ENCODE measurements around the gene STPG4.
A peak's percentile ranks its signal among the peaks of the same experiment; 100 is the strongest.

Gene STPG4

DNA sequence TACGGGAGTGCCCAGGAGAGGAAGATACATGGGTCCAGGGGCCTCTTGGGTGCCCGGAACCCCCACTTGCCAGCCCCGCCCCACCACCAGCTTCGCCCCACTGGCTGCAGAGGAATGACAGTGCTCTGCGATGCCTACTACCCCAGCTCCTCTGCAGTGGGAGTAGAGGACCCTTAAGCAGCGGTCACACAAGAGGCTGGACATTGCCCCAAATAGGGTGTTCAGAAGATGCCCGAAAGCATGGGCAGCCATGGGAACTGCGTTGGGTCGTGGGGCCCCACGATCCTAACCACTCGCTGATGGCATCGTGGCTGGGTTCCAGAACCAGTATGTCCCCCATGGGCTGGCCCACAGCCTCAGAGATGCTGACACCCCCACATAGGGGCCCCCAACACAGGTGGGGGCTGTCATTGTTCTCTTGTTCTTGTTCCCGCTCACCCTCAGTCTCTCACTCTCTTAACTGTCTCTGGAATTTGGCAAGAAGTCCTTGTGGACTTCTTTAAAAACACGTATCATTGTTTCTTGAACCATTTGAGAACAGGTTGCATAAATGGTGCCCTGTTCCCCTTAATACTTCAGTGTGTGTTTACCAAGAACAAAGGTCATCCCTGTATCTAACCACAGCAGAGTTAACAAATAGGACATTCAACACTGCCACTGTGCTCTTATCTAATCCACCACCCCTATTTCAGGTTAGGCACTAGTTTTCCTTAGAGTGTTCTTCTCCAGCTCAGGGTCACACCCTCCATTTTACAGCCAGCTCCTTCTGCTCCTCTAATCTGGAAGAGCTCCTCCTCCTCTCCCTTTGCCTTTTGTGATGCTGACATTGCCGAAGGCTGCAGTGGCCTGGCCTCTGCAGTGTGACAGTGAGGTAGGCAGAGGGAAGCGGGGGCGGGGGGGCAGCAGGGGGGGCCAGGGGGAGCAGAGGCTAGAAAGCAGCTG, 76.3 kb downstream of the STPG4 start:
- ATAC-seq = no peak
- TF ChIP-seq ZNF70 (CRISPR knock-in tag; IDR thresholded peaks at IDR 0.05) = peak; percentile 98
- TF ChIP-seq ZFP3 (CRISPR knock-in tag; IDR thresholded peaks at IDR 0.05) = no peak
- no peak for TF ChIP-seq OSR1 (CRISPR knock-in tag; IDR thresholded peaks at IDR 0.05)
- TF ChIP-seq ZNF565 (CRISPR knock-in tag; conservative IDR thresholded peaks at IDR 0.05; ENCODE audit: low read depth) = no peak

DNA sequence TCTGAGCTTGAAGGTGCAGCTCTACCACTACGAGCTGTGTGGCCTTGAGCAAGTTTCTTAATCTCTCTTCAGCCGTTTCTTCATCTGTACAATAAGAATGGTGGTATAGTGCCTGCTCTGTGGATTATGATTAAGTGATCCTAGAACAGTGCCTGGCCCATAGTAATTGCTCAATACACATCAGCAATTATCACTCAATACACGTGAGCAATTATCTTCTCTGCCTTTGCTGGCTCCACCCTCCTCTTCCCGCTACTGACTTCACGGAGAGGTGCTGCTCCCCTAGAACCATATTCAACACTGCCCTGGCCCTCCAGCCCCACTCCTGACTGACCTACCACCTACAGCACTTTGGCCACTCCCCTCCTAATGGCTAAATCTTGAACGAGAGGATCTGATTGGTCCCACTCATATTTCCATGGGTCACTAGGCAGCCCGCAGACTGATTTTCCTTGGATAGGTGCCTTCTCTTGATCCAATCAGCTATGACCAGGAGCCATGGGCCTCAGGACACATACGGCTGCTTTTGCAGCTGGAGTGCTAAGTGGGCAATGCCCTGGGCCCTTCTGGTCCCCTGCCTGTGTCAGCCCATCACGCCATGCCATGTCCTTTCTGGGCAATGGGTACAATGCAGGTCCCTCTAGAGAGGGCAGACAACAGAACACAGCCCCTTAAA, 77.5 kb downstream of the STPG4 start:
- TF ChIP-seq GLIS3 (CRISPR knock-in tag; IDR thresholded peaks at IDR 0.05) (no peak), ZC3H10 (CRISPR knock-in tag; IDR thresholded peaks at IDR 0.05) (no peak)
- TF ChIP-seq, protein P1, sequence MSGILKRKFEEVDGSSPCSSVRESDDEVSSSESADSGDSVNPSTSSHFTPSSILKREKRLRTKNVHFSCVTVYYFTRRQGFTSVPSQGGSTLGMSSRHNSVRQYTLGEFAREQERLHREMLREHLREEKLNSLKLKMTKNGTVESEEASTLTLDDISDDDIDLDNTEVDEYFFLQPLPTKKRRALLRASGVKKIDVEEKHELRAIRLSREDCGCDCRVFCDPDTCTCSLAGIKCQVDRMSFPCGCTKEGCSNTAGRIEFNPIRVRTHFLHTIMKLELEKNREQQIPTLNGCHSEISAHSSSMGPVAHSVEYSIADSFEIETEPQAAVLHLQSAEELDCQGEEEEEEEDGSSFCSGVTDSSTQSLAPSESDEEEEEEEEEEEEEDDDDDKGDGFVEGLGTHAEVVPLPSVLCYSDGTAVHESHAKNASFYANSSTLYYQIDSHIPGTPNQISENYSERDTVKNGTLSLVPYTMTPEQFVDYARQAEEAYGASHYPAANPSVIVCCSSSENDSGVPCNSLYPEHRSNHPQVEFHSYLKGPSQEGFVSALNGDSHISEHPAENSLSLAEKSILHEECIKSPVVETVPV (CRISPR knock-in tag; IDR thresholded peaks at IDR 0.05) = no peak
- no peak for ATAC-seq

DNA sequence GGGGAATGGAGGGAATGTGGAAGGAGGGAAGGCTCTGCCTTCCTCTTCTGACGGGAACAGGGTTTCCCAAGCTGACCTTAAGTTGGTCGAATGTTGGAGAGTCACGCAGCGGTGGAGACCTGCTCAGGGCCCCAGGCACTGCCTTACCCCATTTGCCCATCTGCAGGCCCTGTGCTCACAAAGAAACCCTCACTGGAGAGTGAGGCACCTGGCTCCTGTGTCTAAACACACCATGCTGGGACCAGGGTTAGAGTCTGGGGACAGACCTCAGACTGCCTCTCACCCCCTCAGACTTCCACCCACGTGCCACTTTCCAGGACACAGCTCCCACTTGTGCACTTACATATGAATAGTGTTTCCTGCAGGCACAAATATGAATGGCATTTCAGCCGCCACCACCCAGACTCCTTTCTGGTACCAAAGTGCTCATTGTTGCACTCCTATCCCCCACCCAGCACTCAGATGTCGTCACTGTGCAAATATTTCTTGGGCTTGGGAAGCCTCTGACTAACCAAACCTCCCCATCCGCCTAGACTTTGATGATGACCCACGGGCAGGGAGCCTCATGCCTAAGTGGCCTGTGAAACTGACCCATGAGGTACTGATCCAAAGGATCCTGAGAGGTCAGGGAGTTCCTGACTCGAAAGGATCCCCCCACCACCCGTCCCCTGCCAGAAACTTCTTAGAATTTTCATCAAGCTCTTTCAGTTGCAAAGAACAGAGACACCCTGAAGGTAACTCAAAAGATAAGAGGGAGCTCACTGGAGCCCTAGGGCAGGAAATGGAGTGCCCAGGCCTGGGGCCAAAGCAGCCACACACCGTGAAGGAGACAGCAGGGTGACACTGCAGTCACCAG, 78.3 kb downstream of the STPG4 start:
- no peak for TF ChIP-seq PPARA (CRISPR knock-in tag; IDR thresholded peaks at IDR 0.05; ENCODE audit: borderline replicate concordance)
- no peak for TF ChIP-seq ZNF8 (CRISPR knock-in tag; IDR thresholded peaks at IDR 0.05)
- TF ChIP-seq CSDC2 (CRISPR knock-in tag; IDR thresholded peaks at IDR 0.05) = peak; percentile 80
- TF ChIP-seq, protein P1 (CRISPR knock-in tag; IDR thresholded peaks at IDR 0.05) = 0 out of 2 replicates have a peak, but pooled peaks have one; percentile 34
- peak; percentile 46; the same call in 1 of the 2 replicates for TF ChIP-seq GLIS3 (CRISPR knock-in tag; IDR thresholded peaks at IDR 0.05)
- no peak for TF ChIP-seq ZNF70 (CRISPR knock-in tag; IDR thresholded peaks at IDR 0.05)
- TF ChIP-seq ISL1 (CRISPR knock-in tag; IDR thresholded peaks at IDR 0.05) = peak; percentile 62
- TF ChIP-seq ZNF565 (CRISPR knock-in tag; conservative IDR thresholded peaks at IDR 0.05; ENCODE audit: low read depth) = no peak
- TF ChIP-seq, protein P2, sequence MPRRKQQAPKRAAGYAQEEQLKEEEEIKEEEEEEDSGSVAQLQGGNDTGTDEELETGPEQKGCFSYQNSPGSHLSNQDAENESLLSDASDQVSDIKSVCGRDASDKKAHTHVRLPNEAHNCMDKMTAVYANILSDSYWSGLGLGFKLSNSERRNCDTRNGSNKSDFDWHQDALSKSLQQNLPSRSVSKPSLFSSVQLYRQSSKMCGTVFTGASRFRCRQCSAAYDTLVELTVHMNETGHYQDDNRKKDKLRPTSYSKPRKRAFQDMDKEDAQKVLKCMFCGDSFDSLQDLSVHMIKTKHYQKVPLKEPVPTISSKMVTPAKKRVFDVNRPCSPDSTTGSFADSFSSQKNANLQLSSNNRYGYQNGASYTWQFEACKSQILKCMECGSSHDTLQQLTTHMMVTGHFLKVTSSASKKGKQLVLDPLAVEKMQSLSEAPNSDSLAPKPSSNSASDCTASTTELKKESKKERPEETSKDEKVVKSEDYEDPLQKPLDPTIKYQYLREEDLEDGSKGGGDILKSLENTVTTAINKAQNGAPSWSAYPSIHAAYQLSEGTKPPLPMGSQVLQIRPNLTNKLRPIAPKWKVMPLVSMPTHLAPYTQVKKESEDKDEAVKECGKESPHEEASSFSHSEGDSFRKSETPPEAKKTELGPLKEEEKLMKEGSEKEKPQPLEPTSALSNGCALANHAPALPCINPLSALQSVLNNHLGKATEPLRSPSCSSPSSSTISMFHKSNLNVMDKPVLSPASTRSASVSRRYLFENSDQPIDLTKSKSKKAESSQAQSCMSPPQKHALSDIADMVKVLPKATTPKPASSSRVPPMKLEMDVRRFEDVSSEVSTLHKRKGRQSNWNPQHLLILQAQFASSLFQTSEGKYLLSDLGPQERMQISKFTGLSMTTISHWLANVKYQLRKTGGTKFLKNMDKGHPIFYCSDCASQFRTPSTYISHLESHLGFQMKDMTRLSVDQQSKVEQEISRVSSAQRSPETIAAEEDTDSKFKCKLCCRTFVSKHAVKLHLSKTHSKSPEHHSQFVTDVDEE (CRISPR knock-in tag; IDR thresholded peaks at IDR 0.05) = peak; percentile 34; the same call in 1 of the 2 replicates
- TF ChIP-seq TCF4 (CRISPR knock-in tag; IDR thresholded peaks at IDR 0.05; ENCODE audit: borderline replicate concordance) = no peak
- TF ChIP-seq ZFP30 (CRISPR knock-in tag; IDR thresholded peaks at IDR 0.05) = no peak
- TF ChIP-seq BACH2 (CRISPR knock-in tag; IDR thresholded peaks at IDR 0.05; ENCODE audit: borderline replicate concordance) = no peak
- TF ChIP-seq ARNTL (CRISPR knock-in tag; IDR thresholded peaks at IDR 0.05; ENCODE audit: borderline replicate concordance, low read depth) = no peak
- no peak for TF ChIP-seq RARB (CRISPR knock-in tag; IDR thresholded peaks at IDR 0.05)
- TF ChIP-seq ESRRG (CRISPR knock-in tag; IDR thresholded peaks at IDR 0.05) = no peak; the same call in 1 of the 2 replicates
- TF ChIP-seq CREB5 (CRISPR knock-in tag; IDR thresholded peaks at IDR 0.05; ENCODE audit: low read depth) = peak; percentile 85
- no peak for TF ChIP-seq TOX (CRISPR knock-in tag; IDR thresholded peaks at IDR 0.05; ENCODE audit: borderline replicate concordance)
- TF ChIP-seq PATZ1 (CRISPR knock-in tag; IDR thresholded peaks at IDR 0.05; ENCODE audit: borderline replicate concordance) = no peak; the same call in 1 of the 2 replicates
- TF ChIP-seq POU6F1 (CRISPR knock-in tag; IDR thresholded peaks at IDR 0.05; ENCODE audit: borderline replicate concordance, low read depth) = no peak
- TF ChIP-seq OSR1 (CRISPR knock-in tag; IDR thresholded peaks at IDR 0.05) = peak; percentile 62; the same call in 1 of the 2 replicates
- peak; percentile 61 for TF ChIP-seq SNAI2 (CRISPR knock-in tag; IDR thresholded peaks at IDR 0.05)
- no peak for TF ChIP-seq ZC3H10 (CRISPR knock-in tag; IDR thresholded peaks at IDR 0.05)
- peak; percentile 100 for TF ChIP-seq ZFP3 (CRISPR knock-in tag; IDR thresholded peaks at IDR 0.05)

More for the DNA sequence above, 78.3 kb downstream of the STPG4 start:
- peak; percentile 75 for ATAC-seq
